ENCODE measurements around the gene JAM2. TPM values are rescaled to one million over a fixed set of nuclear protein-coding genes. Genes with fewer than 3 reads are reported as not detected.
"Not testable (repeated sequence)": the region's sequence is repeated elsewhere in the genome, so short reads cannot be mapped to it uniquely, and the experiment has no call there.

JAM2 gene
- total and polyA plus RNA-seq, 2 of the 4 experiments (the other 2 are of a cell fraction), result 0.72 to 2.1 TPM

- H4K5ac ChIP-seq (ENCODE audit: low read depth, low read length); H3K9me3 ChIP-seq (ENCODE audit: control insufficient read depth, insufficient read depth, low read length); H3K23ac ChIP-seq (ENCODE audit: low read depth, low read length); dilution Hi-C loops (cut with HindIII; ENCODE audit: low sequenced_read_pairs, unreplicated experiment); H3K9ac ChIP-seq (ENCODE audit: low read depth, low read length); H3K4ac ChIP-seq (ENCODE audit: low read depth, low read length); H3K27me3 ChIP-seq (ENCODE audit: control insufficient read depth, insufficient read depth, low read length); H4K91ac ChIP-seq (ENCODE audit: insufficient read depth, low read depth, low read length); H3K18ac ChIP-seq (ENCODE audit: low read depth, low read length); H3K79me1 ChIP-seq (ENCODE audit: low read depth in 1 of 2, low read length in 2 of 2); H2BK5ac ChIP-seq (ENCODE audit: low read depth, low read length, poor library complexity, severe bottlenecking); H3K27ac ChIP-seq (ENCODE audit: insufficient read depth, low read length); H2BK20ac ChIP-seq (ENCODE audit: low read depth, low read length); H3K14ac ChIP-seq (replicated peaks; ENCODE audit: low read depth, low read length); H2BK120ac ChIP-seq (ENCODE audit: low read depth, low read length); in situ Hi-C loops (cut with MboI; ENCODE audit: low sequenced_read_pairs); H2AFZ ChIP-seq (replicated peaks; ENCODE audit: low read length, poor library complexity); DNase-seq; H3K4me1 ChIP-seq (ENCODE audit: control insufficient read depth, insufficient read depth, low read length); H4K8ac ChIP-seq (ENCODE audit: low read depth in 2 of 2, low read length in 2 of 2); H3K4me2 ChIP-seq (ENCODE audit: low read depth, low read length); POLR2A ChIA-PET (ENCODE audit: unreplicated experiment); H2BK15ac ChIP-seq (ENCODE audit: low read depth, low read length); H2AK9ac ChIP-seq (replicated peaks; ENCODE audit: low read depth, low read length, poor library complexity); H3K4me3 ChIP-seq (ENCODE audit: insufficient read depth, low read depth, low read length); H2AK5ac ChIP-seq (ENCODE audit: low read depth, low read length); intact Hi-C loops (cut with micrococcal nuclease); BruUV-seq (replicated peaks); ATAC-seq (ENCODE audit: low read depth); H3K36me3 ChIP-seq (ENCODE audit: control insufficient read depth, insufficient read depth, low read length); H3K9me1 ChIP-seq (ENCODE audit: insufficient read depth, low read length); H4K20me1 ChIP-seq (ENCODE audit: insufficient read depth, low read length); H3K56ac ChIP-seq (ENCODE audit: extremely low read depth, insufficient read depth, low read length): not testable (repeated sequence)
- WGBS, 2 experiments (ENCODE audit: extremely low coverage in 2 of 2, insufficient read length in 1 of 2), result 100% methylated on average over 5 of the region's 10 CpGs; no CpG with 5 or more reads in 1 of the 2 experiments
- CTCF ChIA-PET, result interaction anchor here (0.6 kb wide), 1 partner anchor 59 kb away, joined by 3 read pairs; no protein-coding TSS in a partner anchor
Observed at GRCh38 chr21:25714066-25714465, 75.0 kb downstream of the JAM2 start.
